NT2/D1 (cell line): Measurements from ENCODE around the gene SLC35G1.

Experiments
- YY1 ChIP-seq: IDR thresholded peaks from 2 replicates; pipeline ENCODE4 v1.6.1; 2011; ENCODE audit not compliant: insufficient read length, insufficient read depth
- ZNF274 ChIP-seq: IDR thresholded peaks from 2 replicates; pipeline ENCODE4 v1.6.1; 2011; ENCODE audit warnings: mild to moderate bottlenecking, low read depth, low read length

- no peak for TF ChIP-seq ZNF274
- no peak for TF ChIP-seq YY1
Measured at GRCh38 chr10:93915598-93915997, 21.8 kb downstream of the SLC35G1 start.
